Endothelial cell of umbilical vein (primary cell): ENCODE measurements around the gene C14orf119. TPM values are rescaled to one million over a fixed set of nuclear protein-coding genes. Genes with fewer than 3 reads are reported as not detected.

Experiments
- BruUV-seq: library from RNA; stranded (reverse); fragments of 400-500 nt; replicated peaks from 2 replicates; lab custom pipeline; 2021; lab: Mats Ljungman, UMichigan
- CTCF ChIA-PET: fragments of 300-600, 350-600 bp; sonication (Branson Sonifier 250); formaldehyde crosslinking; loops from one replicate; lab custom pipeline; 2021; ENCODE audit warnings: antibody characterized with exemption, inconsistent platforms; lab: Charles Lee
- POLR2A ChIA-PET: fragments of 300-600, 350-600 bp; sonication (Branson Sonifier 250); formaldehyde crosslinking; loops from one replicate; lab custom pipeline; 2021; ENCODE audit warnings: antibody characterized with exemption, inconsistent platforms; lab: Charles Lee
- DNase-seq: peaks from one replicate; pipeline ENCODE4 v3.0.0-alpha.2; 2011; ENCODE audit warnings: low read depth, low spot score
- FAIRE-seq: peaks from 2 replicates; lab custom pipeline; 2011; peaks lifted over from hg19 to GRCh38; lab: Jason Lieb, UNC
- H2AFZ ChIP-seq: 2 replicates; pipeline ENCODE4 v1.6.0; 2012; ENCODE audit warnings: low read depth, low read length, control low read depth, inconsistent platforms
- H3K27ac ChIP-seq: 2 replicates; pipeline ENCODE4 v1.5.1; 2011; ENCODE audit warnings: low read depth, mild to moderate bottlenecking, control low read depth, low read length, moderate library complexity; ENCODE audit not compliant: insufficient read depth
- H3K27me3 ChIP-seq, 2 experiments: 2 replicates each; pipeline versions ENCODE4 v1.6.0 to v1.6.1; 2011; ENCODE audit warnings: low read length in 2 of 2, mixed read lengths in 1 of 2; ENCODE audit not compliant: control insufficient read depth in 2 of 2, insufficient read depth in 2 of 2
- H3K36me3 ChIP-seq, 2 experiments: 2 replicates in 1 of 2; 3 replicates in 1 of 2; pipeline ENCODE4 v1.5.1; 2011; ENCODE audit warnings: low read length in 2 of 2, mild to moderate bottlenecking in 1 of 2, moderate library complexity in 1 of 2; ENCODE audit not compliant: control insufficient read depth in 2 of 2, insufficient read depth in 2 of 2; ENCODE audit errors: extremely low read depth in 1 of 2
- H3K4me1 ChIP-seq: 3 replicates; pipeline ENCODE4 v1.5.1; 2011; ENCODE audit warnings: mild to moderate bottlenecking, low read length; ENCODE audit not compliant: control insufficient read depth, insufficient read depth; ENCODE audit errors: extremely low read depth
- H3K4me2 ChIP-seq: 2 replicates; pipeline ENCODE4 v1.6.1; 2011; ENCODE audit warnings: low read length, control low read depth, mixed read lengths; ENCODE audit not compliant: insufficient read depth
- H3K4me3 ChIP-seq, 3 experiments: fragments of 200-600 bp in 1 of 3; sonication (generic), shearing (Covaris generic) in 1 of 3; replicated peaks in 1 of 3; 2 replicates each; pipeline ENCODE4 v1.5.1; 2011 to 2016; ENCODE audit warnings: control low read depth in 3 of 3, low read length in 3 of 3, mild to moderate bottlenecking in 2 of 3, inconsistent platforms in 1 of 3, low read depth in 1 of 3, moderate library complexity in 1 of 3; ENCODE audit not compliant: insufficient read depth in 1 of 3
- H3K79me2 ChIP-seq: 2 replicates; pipeline ENCODE4 v1.6.0; 2012; ENCODE audit warnings: low read length, inconsistent platforms; ENCODE audit not compliant: control insufficient read depth, insufficient read depth
- H3K9ac ChIP-seq: replicated peaks from 2 replicates; pipeline ENCODE3; 2011; ENCODE audit warnings: low read length, control low read depth; ENCODE audit not compliant: insufficient read depth; ENCODE audit errors: extremely low read depth
- H3K9me1 ChIP-seq: replicated peaks from 3 replicates; pipeline ENCODE4 v1.6.0; 2011; ENCODE audit warnings: mild to moderate bottlenecking, low read length; ENCODE audit not compliant: control insufficient read depth, insufficient read depth; ENCODE audit errors: extremely low read depth
- H3K9me3 ChIP-seq: replicated peaks from 2 replicates; pipeline ENCODE4 v1.5.1; 2012; ENCODE audit warnings: low read length, inconsistent platforms; ENCODE audit not compliant: control insufficient read depth, insufficient read depth
- H4K20me1 ChIP-seq: replicated peaks from 2 replicates; pipeline ENCODE3; 2011; ENCODE audit warnings: mild to moderate bottlenecking, low read length; ENCODE audit not compliant: control insufficient read depth, insufficient read depth; ENCODE audit errors: extremely low read depth
- CTCF ChIP-seq, 2 donors: IDR thresholded peaks; 1 replicate in 1 of 2; 2 replicates in 1 of 2; pipeline ENCODE4 v1.5.1; 2011; ENCODE audit warnings: low read length in 2 of 2, mild to moderate bottlenecking in 2 of 2, moderate library complexity in 2 of 2, control low read depth in 1 of 2, inconsistent platforms in 1 of 2, low read depth in 1 of 2; ENCODE audit not compliant: insufficient read depth in 1 of 2; ENCODE audit errors: extremely low read depth in 1 of 2
- EZH2 ChIP-seq: IDR thresholded peaks from 2 replicates; pipeline ENCODE4 v1.6.1; 2012; ENCODE audit warnings: borderline replicate concordance, low read depth, mild to moderate bottlenecking, moderate library complexity, low read length, inconsistent platforms; ENCODE audit not compliant: severe bottlenecking
- FOS ChIP-seq: IDR thresholded peaks from 2 replicates; pipeline ENCODE4 v1.6.1; 2011; ENCODE audit warnings: mild to moderate bottlenecking, low read length, moderate library complexity, borderline replicate concordance; ENCODE audit not compliant: insufficient read depth
- GATA2 ChIP-seq: IDR thresholded peaks from 2 replicates; pipeline ENCODE4 v1.7.0; 2011; ENCODE audit warnings: low read depth, mild to moderate bottlenecking, moderate library complexity, mixed read lengths, low read length; ENCODE audit not compliant: insufficient read length, insufficient read depth
- JUN ChIP-seq: IDR thresholded peaks from 2 replicates; pipeline ENCODE4 v1.6.1; 2011; ENCODE audit warnings: borderline replicate concordance, low read depth; ENCODE audit not compliant: insufficient read length, insufficient read depth
- MAX ChIP-seq: IDR thresholded peaks from 2 replicates; pipeline ENCODE4 v1.6.1; 2011; ENCODE audit not compliant: insufficient read depth, insufficient read length
- MYC ChIP-seq: IDR thresholded peaks from one replicate; pipeline ENCODE4 v1.6.1; 2011; ENCODE audit warnings: mild to moderate bottlenecking, low read depth, low read length
- POLR2A ChIP-seq: IDR thresholded peaks from 2 replicates; pipeline ENCODE4 v1.6.1; 2012; ENCODE audit warnings: low read depth, mild to moderate bottlenecking, control low read depth, low read length
- POLR2AphosphoS5 ChIP-seq: IDR thresholded peaks from 2 replicates; pipeline ENCODE4 v1.6.1; 2012; ENCODE audit warnings: low read depth, mild to moderate bottlenecking, control low read depth, low read length, moderate library complexity; ENCODE audit not compliant: insufficient read depth
- dilution Hi-C: fragments of 300-500 bp; cut with MboI; formaldehyde crosslinking; loops from one replicate; pipeline ENCODE4 v1.15.0; 2019; ENCODE audit warnings: low sequenced_read_pairs; ENCODE audit not compliant: extremely low pct_ligation_motif_present
- intact Hi-C: fragments of 100-400 bp; cut with micrococcal nuclease; formaldehyde crosslinking; loops from one replicate; pipeline ENCODE4 v1.10.0; 2022
- polyA plus RNA-seq, 4 experiments: library from polyadenylated mRNA; depleted of rRNA in 3 of 4; stranded (reverse) in 3 of 4; unstranded in 1 of 4; fragments of >200 nt; gene quantifications; 2 replicates each; pipeline versions ENCODE4 v1.2.1 to v1.2.3, GENCODE V29; 2011 to 2012; ENCODE audit warnings: missing spikeins in 1 of 4
- total RNA-seq: library from RNA; stranded (reverse); gene quantifications from 2 replicates; pipeline ENCODE4 v1.2.3, GENCODE V29; 2021

Gene C14orf119
- total and polyA plus RNA-seq, 2 donors (not counting 3 experiments of a cell fraction or from before 2014, with no cell fraction given): 58.3 to 60.5 TPM

- Histone ChIP-seq H4K20me1 (no peaks in the 10 kb centered on the region), H2AFZ (no peak overlapping the region), H3K4me2 (no peak overlapping the region), H3K27ac (no peak overlapping the region), H3K9ac (no peak overlapping the region), H3K27me3 (no peaks in the 10 kb centered on the region), H3K9me3 (no peaks in the 10 kb centered on the region), H3K4me1 (peaks cover 8% of the 10 kb centered on the region), H3K9me1 (no peaks in the 10 kb centered on the region), H3K79me2 (no peaks in the 10 kb centered on the region), H3K36me3 (no peaks in the 10 kb centered on the region), H3K4me3 (no peak overlapping the region)
- ChIA-PET POLR2A (interaction anchor here (0.6 kb wide), 2 partner anchors 46 to 50 kb away, joined by 4 read pairs; no protein-coding TSS in a partner anchor), CTCF (interaction anchor here (1.4 to 6.4 kb wide), 4 partner anchors 12 to 45 kb away, joined by 3 to 43 read pairs (median 4); no protein-coding TSS in a partner anchor)
- dilution Hi-C loops (no loop called here), intact Hi-C loops (no loop called here)
- FAIRE-seq (no peak), DNase-seq (no peak)
- TF ChIP-seq GATA2 (no peak), MAX (no peak), EZH2 (no peak), MYC (no peak), POLR2A (no peak), JUN (no peak), CTCF (IDR thresholded peaks at IDR 0.05; ENCODE audit: extremely low read depth in 1 of 2, insufficient read depth in 1 of 2, low read depth in 1 of 2, low read length in 2 of 2) (no peak), FOS (no peak), POLR2AphosphoS5 (no peak)
- BruUV-seq: no TSS peak
Measured at GRCh38 chr14:23141706-23142444, 46.6 kb downstream of the C14orf119 start.
